SW480 (cell line): ENCODE results near the gene ANKRD55.
"Not testable (repeated sequence)": the region's sequence is repeated elsewhere in the genome, so short reads cannot be mapped to it uniquely, and the experiment has no call there.

Experiments used
- DNase-seq: peaks from one replicate; pipeline ENCODE4 v3.0.0-alpha.2; 2016; ENCODE audit warnings: low spot score

The ANKRD55 gene

DNA sequence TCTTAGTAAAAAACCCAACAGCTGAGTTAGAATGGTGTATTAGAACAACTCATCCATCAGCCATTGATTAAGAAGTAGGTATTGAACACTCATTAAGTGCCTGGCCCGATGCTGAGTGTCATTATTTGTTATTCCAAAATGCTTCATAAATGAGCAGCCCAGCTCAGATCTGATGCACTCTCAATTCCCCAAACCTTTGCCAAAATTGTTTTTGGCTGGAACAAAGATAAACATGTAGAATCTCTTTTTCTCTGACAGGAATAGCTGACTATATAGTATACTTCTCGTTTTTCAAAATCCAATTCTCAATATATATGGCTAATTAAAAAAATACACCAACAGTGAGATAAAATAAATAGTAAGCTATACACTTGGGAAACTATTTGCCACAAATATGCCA, 20.0 kb upstream of the ANKRD55 start:
- no peak for DNase-seq

DNA sequence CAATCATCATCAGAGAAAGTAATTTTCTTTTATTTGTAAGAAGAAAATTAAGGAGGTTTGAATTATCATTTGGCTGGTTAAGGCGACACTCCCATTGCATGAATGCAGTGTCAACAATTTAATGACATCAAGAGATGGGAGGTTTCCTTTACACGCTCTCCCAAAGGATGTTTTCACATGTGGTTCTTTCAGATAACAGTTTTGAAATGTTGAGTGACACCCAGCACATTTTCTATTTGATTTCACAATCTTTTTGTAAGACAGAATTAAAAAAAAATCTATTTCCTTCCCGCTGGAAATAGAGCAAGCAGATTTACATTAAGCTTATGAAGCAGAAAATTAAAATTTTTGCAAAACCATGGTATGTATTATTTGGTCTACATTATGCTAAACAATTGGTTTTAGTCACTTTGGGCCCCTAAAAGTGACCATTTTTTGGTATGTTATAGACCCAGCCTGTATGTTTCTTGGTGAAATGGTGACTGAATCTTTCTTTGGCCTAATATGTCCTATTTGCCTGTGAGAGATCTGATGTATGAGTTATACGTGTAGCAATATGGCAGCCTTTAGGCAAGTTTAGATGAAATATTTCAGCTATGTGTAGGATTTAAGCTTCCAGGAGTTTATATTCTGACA, 18.9 kb upstream of the ANKRD55 start:
- no peak for DNase-seq

DNA sequence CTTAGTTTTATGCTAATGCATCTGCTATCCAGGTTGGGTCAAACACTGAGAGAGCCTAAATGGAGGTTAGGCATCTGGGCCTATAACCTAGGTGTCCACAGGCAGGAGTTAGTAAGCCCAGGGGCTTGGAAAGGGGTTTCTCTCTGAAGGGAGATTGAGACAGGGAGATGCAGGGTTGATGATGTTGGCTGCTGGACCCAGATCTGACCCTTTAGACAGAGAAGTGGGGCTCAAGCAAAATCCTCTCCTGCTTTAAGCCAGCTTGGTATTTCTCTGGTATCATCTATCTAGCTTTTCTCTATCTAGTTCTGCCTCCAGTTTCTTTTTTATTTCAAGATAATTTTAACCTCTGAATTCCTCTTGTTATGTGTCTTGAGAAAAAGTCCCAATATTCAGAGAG, 18.3 kb upstream of the ANKRD55 start:
- no peak for DNase-seq

DNA sequence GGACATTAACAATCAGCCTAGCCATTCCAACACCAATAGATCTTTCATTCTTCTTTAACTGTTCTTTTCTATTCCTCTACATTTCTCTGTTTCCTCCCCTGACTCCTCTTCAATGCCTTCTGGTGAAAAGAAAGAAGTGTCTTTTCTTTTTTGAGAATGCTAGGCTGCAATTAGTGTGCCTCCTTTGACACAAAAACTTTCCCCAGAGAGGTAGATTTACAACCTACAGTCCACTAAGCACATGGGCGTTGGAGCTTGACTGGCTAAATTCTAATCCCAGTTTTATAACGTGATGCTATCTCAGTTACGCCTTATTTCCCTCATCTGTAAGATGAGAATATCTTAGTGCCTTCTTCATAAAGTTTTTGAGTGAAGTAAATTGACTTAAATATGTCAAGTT, 16.9 kb upstream of the ANKRD55 start:
- DNase-seq, result no peak

DNA sequence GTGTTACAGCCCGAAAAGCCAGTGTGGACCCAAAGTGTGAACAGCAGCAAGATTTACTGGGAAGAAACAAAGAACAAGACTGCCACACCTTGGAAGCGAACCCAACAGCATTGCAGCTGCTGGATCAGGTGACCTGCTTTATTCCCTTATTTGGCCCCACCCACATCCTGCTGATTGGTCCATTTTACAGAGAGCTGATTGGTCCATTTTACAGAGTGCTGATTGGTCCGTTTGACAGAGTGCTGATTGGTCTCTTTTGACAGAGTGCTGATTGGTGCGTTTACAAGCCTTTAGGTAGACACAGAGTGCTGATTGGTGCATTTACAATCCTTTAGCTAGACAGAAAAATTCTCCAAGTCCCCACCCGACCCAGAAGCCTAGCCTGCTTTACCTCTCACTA, 16.0 kb upstream of the ANKRD55 start:
- DNase-seq, result not testable (repeated sequence)

DNA sequence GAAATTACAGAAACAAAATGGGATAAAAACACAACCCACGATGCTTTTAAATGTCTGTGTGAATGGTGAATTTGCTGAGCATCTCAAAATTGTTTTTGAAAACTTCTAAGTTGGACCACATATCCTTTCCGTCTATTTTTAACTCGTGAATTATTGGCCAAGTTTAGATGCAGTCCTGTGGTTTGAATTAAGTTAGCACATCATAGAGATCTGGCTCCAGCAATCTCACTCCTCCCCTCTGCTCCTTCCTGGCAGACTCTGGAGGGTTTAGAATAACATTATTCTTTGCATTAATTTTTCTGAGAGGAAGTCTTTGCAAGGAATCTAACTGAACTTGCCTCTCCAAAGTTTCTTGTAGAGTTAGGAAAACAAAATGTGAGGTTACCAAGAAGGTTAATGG, 14.5 kb upstream of the ANKRD55 start:
- no peak for DNase-seq

DNA sequence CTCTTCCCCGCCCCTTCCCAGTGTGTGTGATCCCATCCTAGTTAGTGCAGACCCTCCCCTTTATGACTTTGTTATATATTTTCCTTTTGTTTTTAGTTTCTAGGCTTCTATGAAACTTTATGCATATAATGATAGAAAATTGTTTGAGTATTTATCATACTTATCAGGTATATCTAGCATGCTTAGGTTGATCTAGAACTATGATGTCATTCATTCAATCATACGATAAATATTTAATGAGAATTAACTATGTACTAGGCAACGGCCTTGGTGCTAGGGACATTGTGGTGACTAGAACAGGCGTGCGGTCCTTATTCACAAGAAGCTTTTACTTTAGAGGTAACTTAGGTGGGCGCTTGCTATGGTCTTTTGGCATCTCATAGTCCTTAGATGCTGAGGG, 13.6 kb upstream of the ANKRD55 start:
- no peak for DNase-seq

DNA sequence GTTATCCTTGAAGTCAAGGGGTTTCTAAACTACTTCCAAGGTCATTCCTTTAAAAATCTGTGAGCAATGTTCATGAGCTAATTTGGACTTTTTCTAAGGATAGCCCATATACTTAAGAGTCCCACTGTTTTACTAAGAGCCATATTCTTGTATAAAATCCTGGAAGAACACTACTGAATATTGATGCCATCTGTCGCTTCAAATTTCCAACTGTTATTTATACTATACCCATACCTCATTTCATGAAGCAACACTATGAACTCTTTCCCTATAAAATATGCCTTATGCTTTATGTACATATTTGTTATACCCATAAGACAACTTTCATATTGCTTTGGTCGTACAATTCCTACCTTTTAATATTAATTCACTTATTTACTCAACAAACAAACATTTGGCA, 12.4 kb upstream of the ANKRD55 start:
- DNase-seq, result no peak

DNA sequence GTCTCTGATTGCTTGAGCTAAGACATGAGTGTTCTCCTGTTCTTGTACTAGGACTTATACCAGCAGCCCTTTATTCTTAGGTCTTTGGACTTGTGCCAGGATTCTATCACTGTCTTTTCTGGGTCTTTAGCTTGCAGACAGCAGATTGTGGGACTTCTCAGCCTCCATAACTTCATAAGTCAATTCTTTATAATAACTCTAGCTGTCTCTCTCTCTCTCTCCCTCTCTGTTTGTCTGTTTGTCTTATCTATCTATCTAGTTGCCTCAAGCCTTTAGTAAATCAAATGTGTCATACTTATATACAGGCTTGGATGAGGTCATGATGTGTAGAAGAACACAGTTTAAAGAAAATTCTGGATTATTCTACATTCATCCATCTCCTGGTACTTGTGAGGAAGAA, 11.5 kb upstream of the ANKRD55 start:
- no peak for DNase-seq

DNA sequence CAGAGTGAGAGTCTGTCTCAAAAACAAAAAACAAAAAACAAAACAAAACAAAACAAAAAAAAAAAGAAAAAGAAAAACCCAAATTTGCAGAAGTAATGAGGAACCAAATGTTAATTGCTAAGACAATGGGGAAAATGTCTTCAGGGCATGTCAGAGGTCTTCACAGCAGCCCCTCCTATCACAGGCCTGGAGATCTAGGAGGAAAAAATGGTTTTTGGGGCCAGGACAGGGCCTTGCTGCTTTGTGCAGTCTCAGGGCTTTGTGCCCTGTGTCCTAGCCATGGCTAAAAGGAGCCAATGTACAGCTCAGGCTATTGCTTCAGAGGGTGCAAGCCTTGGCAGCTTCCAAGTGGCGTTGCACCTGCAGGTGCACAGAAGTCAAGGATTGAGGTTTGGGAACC, 9.1 kb upstream of the ANKRD55 start:
- not testable (repeated sequence) for DNase-seq

DNA sequence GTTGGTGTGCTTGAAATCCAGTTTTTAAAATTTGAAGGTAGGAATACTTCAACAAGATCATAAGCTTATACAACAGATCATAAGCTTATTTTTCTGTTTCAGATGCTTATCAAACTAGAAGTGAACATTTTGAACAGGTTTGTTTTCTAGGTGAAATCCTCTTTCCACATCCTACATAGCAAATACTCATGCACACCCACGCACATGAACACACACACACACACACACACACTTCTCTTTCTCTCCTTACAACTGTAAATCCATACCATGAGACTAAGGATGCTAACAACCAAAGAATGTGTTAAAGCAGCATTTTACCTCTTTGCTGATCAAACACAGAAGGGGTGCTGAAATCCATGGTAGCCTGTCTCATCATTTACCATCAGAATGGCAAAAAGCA, 592 bp downstream of the ANKRD55 start:
- DNase-seq, result no peak

DNA sequence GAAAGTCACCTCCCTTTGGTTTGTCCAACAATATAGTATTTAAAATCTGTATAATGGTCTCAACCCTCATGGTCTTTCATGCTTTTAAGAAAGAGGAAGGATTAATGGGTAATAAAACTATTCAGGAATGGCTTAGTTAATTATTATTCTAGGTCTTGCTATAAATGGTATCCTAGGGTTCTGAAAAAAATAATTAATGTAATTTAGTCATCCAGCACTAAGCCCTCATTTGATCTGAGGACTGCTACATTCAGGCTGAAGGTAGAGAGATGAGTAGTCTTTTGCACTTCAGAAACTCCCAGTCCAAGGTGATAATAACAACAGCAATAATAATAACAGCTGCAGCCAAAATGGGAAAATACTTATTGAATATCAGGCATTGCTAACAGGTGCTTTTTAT, 2.6 kb downstream of the ANKRD55 start:
- DNase-seq, result no peak

DNA sequence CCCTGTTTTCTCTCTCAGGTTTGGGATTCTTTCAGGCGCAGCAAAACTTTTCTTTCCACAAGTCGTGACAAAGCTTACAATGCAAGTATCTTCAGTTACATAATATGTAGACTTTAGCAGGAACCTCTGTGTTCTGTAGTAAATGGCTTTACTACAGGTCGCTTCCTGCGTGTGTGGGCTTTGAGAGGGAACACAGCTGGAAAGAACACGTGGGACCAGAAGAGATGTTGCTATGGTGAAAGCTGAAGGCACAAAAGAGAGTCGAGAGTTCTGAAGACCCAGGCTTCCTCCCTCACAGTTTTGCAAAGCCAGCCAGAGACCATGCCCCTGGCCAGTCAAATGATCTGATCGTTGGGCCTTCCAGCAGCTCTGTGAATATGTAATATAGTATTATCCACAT, 4.0 kb downstream of the ANKRD55 start:
- no peak for DNase-seq

DNA sequence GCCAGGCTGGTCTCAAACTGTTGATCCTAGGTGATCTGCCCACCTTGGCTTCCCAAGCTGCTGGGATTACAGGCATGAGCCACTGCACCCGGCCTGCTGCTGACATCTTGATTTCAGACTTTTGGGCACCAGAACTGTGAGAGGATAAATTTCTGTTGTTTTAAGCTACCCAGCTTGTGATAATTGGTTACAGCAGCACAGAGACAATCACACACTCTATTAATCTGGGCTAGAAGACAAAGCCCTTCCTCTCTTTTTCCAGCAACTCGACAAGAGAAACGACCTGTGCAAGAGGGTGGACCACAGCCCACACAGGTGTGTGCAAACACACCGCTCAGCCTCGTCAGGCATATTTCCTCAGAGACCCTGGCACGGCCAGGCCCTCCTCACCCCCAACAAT, 4.5 kb downstream of the ANKRD55 start:
- no peak for DNase-seq

DNA sequence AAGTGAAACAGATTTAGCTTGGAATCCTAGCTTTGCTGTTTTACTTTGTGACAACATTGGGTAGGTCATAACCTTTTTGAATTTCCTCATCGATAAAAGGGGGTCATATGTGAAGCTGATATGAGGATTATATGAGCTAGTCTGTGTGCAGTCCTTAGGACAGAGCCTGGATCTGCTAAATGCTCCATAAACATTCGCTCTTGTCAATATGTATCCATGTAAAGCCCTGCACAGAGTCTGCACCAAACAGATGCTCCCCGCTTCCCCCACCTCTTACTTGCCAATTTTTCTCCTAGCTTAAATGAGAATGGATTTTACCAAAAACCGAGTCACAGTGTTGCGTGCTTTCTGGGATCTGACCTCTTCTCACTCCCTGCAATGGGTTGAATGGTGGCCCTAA, 5.4 kb downstream of the ANKRD55 start:
- DNase-seq, result no peak

DNA sequence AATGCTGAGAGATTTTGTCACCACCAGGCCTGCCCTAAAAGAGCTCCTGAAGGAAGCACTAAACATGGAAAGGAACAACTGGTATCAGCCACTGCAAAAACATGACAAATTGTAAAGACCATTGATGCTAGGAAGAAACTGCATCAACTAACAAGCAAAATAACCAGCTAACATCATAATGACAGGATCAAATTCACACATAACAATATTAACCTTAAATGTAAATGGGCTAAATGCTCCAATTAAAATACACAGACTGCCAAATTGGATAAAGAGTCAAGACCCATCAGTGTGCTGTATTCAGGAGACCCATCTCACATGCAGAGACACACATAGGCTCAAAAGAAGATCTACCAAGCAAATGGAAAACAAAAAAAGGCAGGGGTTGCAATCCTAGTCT, 9.8 kb downstream of the ANKRD55 start:
- DNase-seq, result not testable (repeated sequence)

DNA sequence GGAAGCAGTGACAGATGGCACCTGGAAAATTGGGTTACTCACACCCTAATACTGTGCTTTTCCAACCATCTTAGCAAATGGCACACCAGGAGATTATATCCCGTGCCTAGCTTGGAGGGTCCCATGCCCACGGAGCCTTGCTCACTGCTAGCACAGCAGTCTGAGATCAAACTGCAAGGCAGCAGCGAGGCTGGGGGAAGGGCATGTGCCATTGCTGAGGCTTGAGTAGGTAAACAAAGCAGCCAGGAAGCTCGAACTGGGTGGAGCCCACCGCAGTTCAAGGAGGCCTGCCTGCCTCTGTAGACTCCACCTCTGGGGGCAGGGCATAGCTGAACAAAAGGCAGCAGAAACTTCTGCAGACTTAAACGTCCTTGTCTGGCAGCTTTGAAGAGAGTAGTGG, 11.5 kb downstream of the ANKRD55 start:
- not testable (repeated sequence) for DNase-seq

DNA sequence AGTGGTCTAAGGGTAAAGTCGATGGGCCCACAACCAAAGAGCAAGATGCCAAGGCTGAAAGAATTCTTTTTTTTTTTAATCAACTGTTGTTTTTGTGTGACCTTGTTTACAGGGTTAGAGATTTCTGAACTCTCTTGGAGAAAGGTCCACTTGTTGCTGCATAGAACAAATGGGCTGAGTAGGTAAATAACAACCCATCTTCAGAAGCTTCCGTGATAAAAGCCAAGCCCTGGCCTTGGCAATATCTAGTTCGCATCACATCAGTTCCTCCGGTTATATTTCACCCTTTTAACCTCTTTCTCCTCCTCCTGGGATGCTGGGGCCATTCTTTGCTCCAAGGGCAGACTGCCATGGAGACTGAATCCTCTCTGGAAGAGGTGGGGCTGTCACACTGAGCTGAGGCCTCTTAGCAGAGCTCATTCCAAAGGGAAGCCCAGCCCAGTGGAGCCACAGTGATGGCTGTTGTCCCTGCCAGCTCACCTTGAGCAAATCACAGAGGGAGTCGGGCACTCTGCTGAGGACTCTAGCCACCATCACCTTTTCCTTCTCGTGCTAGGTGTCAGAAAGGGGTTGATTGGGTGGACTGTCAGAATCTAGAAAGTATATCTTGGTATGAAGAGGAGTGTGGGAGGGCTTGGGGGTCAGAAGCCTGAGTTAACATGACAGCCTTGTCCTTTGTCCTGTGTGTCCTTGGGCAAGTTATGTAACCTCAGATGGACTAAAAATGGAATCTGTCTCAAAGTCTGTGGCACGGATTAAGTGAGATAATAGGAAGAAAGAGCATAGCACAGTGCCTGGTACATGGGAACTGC, 17.9 kb downstream of the ANKRD55 start:
- no peak for DNase-seq

DNA sequence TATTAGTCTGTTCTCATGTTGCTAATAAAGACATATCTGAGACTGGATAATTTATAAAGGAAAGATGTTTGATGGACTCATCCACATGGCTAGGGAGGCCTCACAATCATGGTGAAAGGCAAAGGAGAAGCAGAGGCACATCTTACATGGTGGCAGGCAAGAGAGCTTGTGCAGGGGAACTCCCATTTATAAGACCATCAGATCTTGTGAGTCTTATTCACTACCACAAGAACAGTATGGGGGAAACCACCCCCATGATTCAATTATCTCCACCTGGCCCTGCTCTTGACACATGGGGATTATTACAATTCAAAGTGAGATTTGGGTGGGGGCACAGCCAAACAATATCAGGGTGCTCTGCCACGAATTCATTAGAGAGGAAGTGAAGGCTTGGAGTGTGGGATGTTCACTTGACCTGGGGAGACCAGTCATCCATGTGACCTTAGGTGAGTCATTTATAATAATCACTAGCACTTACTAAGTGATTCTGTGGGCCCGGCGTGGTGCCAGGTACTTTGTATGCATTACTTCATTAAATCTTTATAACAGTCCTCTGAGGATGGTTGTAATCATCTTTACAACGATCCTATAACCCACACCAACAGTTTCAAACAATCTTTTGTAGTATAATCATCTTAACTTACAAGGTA, 19.1 kb downstream of the ANKRD55 start:
- not testable (repeated sequence) for DNase-seq

DNA sequence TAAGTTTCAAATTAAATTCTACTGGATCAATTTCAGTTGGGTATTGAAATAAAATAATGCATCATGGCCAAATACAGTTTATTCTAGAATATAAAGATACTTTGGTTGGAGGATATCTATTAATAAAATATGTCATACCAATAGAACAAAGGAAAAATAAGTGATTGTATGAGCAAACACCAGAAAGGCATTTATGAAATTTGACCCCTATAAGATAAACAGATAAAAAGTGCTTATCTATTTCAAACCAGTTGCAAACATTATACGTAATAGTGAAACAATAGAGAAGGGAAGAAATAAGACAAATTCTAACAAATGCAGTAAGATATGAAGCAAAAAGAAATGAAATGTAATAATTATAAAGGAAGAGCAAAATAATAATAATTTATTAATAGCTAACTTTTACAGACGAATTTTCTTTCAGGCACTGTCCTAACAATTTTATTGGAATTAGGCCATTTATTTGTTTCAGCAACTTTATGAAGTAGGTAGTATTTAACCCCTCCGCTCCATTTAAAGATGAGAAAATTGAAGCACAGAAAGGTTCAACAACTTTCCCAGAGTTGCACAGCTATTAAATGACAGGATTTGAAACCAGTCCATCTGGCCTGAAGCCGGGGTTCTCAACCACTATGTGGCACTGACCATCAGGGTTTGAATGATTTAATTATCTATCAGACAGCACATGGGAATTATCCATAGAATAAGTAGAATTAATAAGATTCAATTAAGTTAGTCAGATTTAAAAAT, 20.8 kb downstream of the ANKRD55 start:
- DNase-seq, result no peak

DNA sequence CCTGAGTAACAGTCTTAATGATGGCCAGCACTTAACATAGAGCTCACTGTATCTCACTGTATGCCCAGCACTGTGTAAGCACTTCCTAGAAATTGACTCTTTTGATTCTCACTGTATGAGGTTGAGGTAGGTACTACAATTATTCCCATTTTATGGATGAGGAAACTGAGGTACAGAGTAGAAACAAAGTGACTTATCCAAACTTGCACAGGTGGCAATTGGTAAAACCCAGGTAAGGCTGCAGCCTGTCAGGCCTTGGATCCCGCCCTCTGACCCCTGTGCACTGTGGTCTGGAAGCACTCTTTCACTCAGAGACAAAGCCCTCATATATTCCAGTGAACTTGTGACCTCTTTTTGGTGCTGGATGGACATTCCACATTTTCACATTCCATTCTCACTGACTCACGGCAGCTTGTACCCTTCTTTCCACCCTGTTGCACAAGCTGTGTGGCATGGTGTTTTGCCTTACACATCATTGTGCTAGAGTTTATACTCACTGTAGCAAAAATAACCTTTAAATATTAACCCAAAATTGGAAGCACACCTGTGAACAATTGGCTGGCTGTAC, 21.7 kb downstream of the ANKRD55 start:
- DNase-seq, result peak; percentile 86

DNA sequence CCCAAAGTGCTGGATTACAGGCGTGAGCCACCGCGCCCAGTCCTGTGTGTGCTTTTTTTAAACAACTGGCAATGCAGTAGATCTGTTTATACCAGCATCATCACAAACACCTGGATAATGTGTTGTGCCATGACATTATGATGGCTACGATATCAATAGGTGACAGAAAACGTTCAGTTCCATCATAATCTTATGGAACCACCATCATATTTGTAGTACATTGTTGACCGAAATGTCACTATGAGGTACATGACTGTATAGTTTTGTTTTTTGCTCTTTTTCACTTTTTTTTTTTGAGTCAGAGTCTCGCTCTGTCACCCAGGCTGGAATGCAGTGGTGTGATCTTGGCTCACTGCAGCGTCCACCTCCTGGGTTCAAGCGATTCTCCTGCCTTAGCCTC, 24.4 kb downstream of the ANKRD55 start:
- no peak for DNase-seq
